Iris pigment epithelial cell (primary cell): ENCODE results near the gene KANK2.

Experiments used
- DNase-seq: peaks from one replicate; pipeline ENCODE4 v3.0.0-alpha.2; 2011; ENCODE audit warnings: low read depth

KANK2 gene

GRCh38 chr19:11225815-11226214 is 28.5 kb upstream of the KANK2 start:
- DNase-seq: no peak

- no peak for DNase-seq
These were observed 27.8 kb upstream of the KANK2 start for GRCh38 chr19:11225172-11225571.

- DNase-seq: no peak
These were observed 27.1 kb upstream of the KANK2 start for GRCh38 chr19:11224429-11224828.

- DNase-seq: no peak
These were observed 25.9 kb upstream of the KANK2 start for GRCh38 chr19:11223200-11223599.

- DNase-seq: no peak
These were observed 23.8 kb upstream of the KANK2 start for GRCh38 chr19:11221082-11221598.

- no peak for DNase-seq
These were observed 17.0 kb upstream of the KANK2 start for GRCh38 chr19:11214387-11214786.

- DNase-seq: no peak
These were observed 13.2 kb upstream of the KANK2 start for GRCh38 chr19:11210656-11210928.

GRCh38 chr19:11209839-11210655 is 12.7 kb upstream of the KANK2 start:
- no peak for DNase-seq

GRCh38 chr19:11208561-11209471 is 11.5 kb upstream of the KANK2 start:
- no peak for DNase-seq

- no peak for DNase-seq
These were observed 8.7 kb upstream of the KANK2 start for GRCh38 chr19:11205939-11206570.

GRCh38 chr19:11204943-11205349 is 7.6 kb upstream of the KANK2 start:
- no peak for DNase-seq

- no peak for DNase-seq
These were observed 6.8 kb upstream of the KANK2 start for GRCh38 chr19:11204076-11204602.

- DNase-seq: peak; percentile 54
These were observed 6.1 kb upstream of the KANK2 start for GRCh38 chr19:11203194-11204075.

GRCh38 chr19:11202488-11203193 is 5.3 kb upstream of the KANK2 start:
- no peak for DNase-seq

GRCh38 chr19:11201791-11202190 is 4.4 kb upstream of the KANK2 start:
- no peak for DNase-seq

GRCh38 chr19:11200931-11201330 is 3.6 kb upstream of the KANK2 start:
- DNase-seq: no peak

GRCh38 chr19:11200015-11200574 is 2.8 kb upstream of the KANK2 start:
- DNase-seq: no peak

- DNase-seq: no peak
These were observed 2.2 kb upstream of the KANK2 start for GRCh38 chr19:11199517-11199916.

- DNase-seq: no peak
These were observed 1.6 kb upstream of the KANK2 start for GRCh38 chr19:11198769-11199424.

GRCh38 chr19:11198175-11198534 is 810 bp upstream of the KANK2 start:
- DNase-seq: no peak
